Uterus (tissue), 4 donors: ENCODE results near the gene ZCWPW1. TPM values are rescaled to one million over a fixed set of nuclear protein-coding genes. Genes with fewer than 3 reads are reported as not detected.

Experiments
- DNase-seq, 2 donors: peaks; one replicate each; pipeline ENCODE4 v3.0.0-alpha.2; 2019 to 2020
- H3K27ac ChIP-seq, 2 donors: fragments of 200-600 bp; sonication (generic); 1 replicate in 1 of 2; 2 replicates in 1 of 2; pipeline ENCODE4 v1.5.1; 2016 to 2018
- H3K27me3 ChIP-seq, 2 donors: fragments of 200-600 bp; sonication (generic); one replicate each; pipeline ENCODE4 v1.5.1; 2018 to 2019; ENCODE audit warnings: control low read depth in 1 of 2
- H3K36me3 ChIP-seq, 2 donors: fragments of 200-600 bp; sonication (generic); one replicate each; pipeline ENCODE4 v1.5.1; 2019; ENCODE audit warnings: control low read depth in 1 of 2
- H3K4me1 ChIP-seq, 2 donors: fragments of 200-600 bp; sonication (generic); one replicate each; pipeline ENCODE4 v1.5.1; 2018 to 2019; ENCODE audit warnings: control low read depth in 1 of 2
- H3K4me3 ChIP-seq, 2 donors: fragments of 200-600 bp; sonication (generic); 1 replicate in 1 of 2; 2 replicates in 1 of 2; pipeline ENCODE4 v1.5.1; 2018 to 2019; ENCODE audit warnings: mild to moderate bottlenecking in 1 of 2
- H3K9me3 ChIP-seq, 2 donors: fragments of 200-600 bp; sonication (generic); one replicate each; pipeline ENCODE4 v1.5.1; 2019; ENCODE audit warnings: control low read depth in 1 of 2
- POLR2A ChIP-seq, 2 donors: fragments of 450-650 bp; IDR thresholded peaks; one replicate each; pipeline ENCODE4 v1.6.1; 2016; ENCODE audit warnings: antibody characterized with exemption in 2 of 2, mild to moderate bottlenecking in 1 of 2, moderate library complexity in 1 of 2
- intact Hi-C: fragments of 100-400 bp; cut with DNase I; formaldehyde crosslinking; loops from one replicate; pipeline ENCODE4 v1.15.1; 2023; ENCODE audit warnings: low total_unique reads
- total RNA-seq, 4 donors: library from RNA; depleted of rRNA in 3 of 4; stranded (reverse); fragments of >200 nt in 3 of 4; gene quantifications; one replicate each; pipeline versions ENCODE4 v1.1.0 to v1.2.4, GENCODE V29; 2014 to 2023
- TF ChIP-seq, protein P1 (sequence below), 4 experiments: fragments of 200-600 bp in 2 of 4; fragments of 450-650 bp in 2 of 4; sonication (generic) in 2 of 4; IDR thresholded peaks; one replicate each; pipeline ENCODE4 v1.5.1; 2016 to 2019; ENCODE audit warnings: antibody characterized with exemption in 4 of 4, mild to moderate bottlenecking in 2 of 4, moderate library complexity in 1 of 4
- donor health status: DM: yes; HTN: yes; CAD: no.

ZCWPW1 gene
- total RNA-seq, 4 donors from 2014 or later, result 1.5 to 6.1 (median 5.2) TPM; not detected in 1

DNA sequence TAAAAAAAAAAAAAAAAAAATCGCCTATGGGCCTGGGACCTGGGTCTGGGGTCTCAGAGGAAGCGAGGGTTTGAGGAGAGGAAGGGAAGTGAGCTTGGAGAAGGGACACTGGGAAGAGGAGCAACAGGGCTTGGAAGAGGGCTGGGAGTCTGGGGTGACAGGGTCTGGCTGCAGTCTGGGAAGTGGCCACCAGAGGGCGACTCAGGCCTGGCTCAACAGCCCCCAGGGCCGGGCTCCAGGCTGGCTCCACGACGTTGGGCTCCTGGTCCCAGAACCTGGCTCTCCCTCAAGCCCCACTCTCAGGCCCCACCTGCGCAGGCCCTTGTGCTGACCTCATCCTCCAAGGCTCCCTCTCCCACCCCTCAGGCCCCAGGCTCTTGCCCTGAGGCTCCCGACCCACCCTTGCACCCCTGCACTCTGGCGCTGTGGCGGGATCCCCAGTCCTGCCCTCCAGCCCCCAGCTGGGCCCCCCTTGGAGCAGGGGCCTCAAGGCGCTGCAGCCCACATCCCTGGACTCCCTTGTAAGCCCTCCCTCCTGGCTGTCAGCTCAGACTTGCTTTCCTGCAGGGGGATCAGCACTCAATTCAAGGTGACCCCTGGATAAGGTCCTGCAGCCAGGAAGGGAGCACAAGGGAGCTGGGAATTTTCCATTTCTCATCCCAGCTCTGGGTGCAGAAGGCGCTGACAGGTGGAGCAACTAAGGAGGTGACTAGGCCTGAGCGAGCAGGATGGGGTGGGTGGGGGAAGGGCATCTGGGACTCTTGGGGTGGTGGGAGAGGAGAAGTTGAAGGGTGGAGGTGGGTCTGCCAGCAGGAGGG, 40.9 kb upstream of the ZCWPW1 start:
- H3K27me3 ChIP-seq, result no peaks in the 10 kb centered on the region
- TF ChIP-seq POLR2A (IDR thresholded peaks at IDR 0.05), result no peak
- TF ChIP-seq, protein P1, sequence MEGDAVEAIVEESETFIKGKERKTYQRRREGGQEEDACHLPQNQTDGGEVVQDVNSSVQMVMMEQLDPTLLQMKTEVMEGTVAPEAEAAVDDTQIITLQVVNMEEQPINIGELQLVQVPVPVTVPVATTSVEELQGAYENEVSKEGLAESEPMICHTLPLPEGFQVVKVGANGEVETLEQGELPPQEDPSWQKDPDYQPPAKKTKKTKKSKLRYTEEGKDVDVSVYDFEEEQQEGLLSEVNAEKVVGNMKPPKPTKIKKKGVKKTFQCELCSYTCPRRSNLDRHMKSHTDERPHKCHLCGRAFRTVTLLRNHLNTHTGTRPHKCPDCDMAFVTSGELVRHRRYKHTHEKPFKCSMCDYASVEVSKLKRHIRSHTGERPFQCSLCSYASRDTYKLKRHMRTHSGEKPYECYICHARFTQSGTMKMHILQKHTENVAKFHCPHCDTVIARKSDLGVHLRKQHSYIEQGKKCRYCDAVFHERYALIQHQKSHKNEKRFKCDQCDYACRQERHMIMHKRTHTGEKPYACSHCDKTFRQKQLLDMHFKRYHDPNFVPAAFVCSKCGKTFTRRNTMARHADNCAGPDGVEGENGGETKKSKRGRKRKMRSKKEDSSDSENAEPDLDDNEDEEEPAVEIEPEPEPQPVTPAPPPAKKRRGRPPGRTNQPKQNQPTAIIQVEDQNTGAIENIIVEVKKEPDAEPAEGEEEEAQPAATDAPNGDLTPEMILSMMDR (IDR thresholded peaks at IDR 0.05), result peak; percentile 89 to 97 (median 96)
- no peaks in the 10 kb centered on the region for H3K36me3 ChIP-seq
- no peak overlapping the region for H3K4me3 ChIP-seq
- intact Hi-C loops, result loop anchor here (5.0 to 10.0 kb wide), 2 partner anchors 88 to 215 kb away; no protein-coding TSS in a partner anchor
- DNase-seq, result peak; percentile 89 to 90
- H3K9me3 ChIP-seq, result no peaks in the 10 kb centered on the region
- peaks cover 10 to 22% of the 10 kb centered on the region in 2 donors for H3K4me1 ChIP-seq
- H3K27ac ChIP-seq, result peak overlapping the region; percentile 47 to 68

DNA sequence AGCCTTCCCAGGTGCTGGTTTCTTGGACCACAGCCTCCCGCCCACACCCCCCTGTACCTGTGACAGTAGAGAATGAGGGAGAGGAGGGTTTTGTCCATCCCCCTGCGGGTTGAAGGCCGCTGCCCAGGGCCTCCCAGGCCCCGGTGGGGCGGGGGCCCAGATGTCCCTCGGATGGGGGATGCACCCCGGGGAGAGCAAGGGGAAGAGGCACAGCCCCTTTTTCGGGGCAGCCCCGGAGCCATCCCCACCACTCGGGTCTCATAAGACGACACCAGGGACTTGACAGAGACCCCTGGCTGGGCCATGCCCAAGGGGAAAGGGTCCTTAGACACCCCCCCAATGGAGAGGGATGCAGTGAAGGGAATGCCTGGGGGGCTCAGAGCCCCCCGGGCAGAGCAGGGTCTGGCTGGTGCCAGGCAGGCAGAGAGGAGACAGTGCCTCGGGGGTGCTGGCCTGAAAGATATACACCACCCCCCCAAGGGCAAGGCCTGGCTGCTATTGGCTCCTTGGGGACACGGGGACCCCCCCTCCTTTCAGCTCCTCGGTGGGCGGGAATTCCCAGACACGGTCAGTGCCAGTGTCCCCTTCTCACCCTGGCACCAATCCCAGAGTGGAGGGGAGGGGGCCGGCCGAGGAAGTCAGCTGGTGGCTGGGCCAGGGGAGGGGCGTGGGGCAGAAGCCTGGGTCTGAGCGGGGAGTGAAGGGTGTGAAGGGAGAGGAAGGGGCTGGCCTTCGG, 39.3 kb upstream of the ZCWPW1 start:
- H3K4me3 ChIP-seq, result no peak overlapping the region
- no peaks in the 10 kb centered on the region for H3K27me3 ChIP-seq
- intact Hi-C loops, result loop anchor here (10.0 kb wide), 1 partner anchor 217 kb away; no protein-coding TSS in a partner anchor
- no peak for TF ChIP-seq POLR2A (IDR thresholded peaks at IDR 0.05)
- TF ChIP-seq, protein P1 (IDR thresholded peaks at IDR 0.05), result no peak
- H3K36me3 ChIP-seq, result no peaks in the 10 kb centered on the region
- H3K4me1 ChIP-seq, result peaks cover 2 to 16% of the 10 kb centered on the region in 2 donors
- peak in 1 of 2 donors; percentile 25 for DNase-seq
- no peaks in the 10 kb centered on the region for H3K9me3 ChIP-seq
- peak overlapping the region in 1 of 2 donors; percentile 5 for H3K27ac ChIP-seq

DNA sequence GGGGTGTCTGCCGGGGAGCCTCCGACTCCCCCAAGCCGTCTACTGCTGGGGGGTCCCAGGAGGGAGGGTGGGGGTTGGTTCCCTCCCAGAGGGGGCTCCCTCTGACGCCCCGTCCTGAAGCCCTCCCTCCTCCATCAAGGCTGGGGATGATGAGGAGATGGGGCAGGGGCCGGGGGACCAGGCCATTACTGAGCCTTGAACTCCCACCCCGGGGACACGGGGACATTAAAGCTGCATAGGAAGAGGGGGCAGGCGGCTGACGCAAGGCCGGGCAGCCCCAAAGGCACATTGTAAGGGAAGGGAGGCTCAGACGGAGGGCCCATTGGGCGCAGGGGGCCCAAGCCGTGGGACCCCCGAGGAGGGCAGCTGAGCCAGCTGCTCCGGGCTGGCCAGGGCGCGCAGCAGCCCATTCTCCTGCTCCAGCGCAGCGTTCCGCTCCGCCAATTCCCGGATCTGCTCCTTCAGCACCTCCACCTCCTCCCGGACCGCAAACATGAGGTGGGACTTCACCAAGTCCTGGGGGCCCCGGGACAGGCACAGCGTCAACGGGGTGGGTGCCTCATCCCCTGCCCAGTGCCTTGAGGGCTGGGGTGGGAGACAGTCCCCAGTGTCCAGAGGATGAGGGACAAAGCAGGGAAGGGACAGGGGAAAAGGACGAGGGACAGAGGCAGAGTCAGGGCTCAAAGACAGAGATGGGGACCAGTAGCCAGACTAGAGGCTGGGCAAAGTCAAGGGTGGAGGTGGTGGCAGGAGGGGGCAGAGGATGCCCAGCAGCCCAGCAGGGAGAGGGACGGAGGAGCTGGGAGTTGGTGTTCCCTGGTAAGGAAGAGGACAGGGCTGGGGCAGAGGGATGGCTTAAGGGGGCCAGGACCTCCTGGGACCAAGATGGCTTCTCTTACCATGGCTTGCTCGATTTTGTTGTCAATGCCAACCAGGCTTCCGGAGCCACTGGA, 38.4 kb upstream of the ZCWPW1 start:
- no peaks in the 10 kb centered on the region for H3K36me3 ChIP-seq
- peak overlapping the region; percentile 70 to 75 for H3K27ac ChIP-seq
- intact Hi-C loops, result loop anchor here (10.0 kb wide), 1 partner anchor 218 kb away; no protein-coding TSS in a partner anchor
- H3K27me3 ChIP-seq, result no peaks in the 10 kb centered on the region
- H3K4me3 ChIP-seq, result no peak overlapping the region
- H3K4me1 ChIP-seq, result peaks cover 0 to 10% of the 10 kb centered on the region in 2 donors
- no peak for DNase-seq
- no peak for TF ChIP-seq POLR2A (IDR thresholded peaks at IDR 0.05)
- TF ChIP-seq, protein P1 (IDR thresholded peaks at IDR 0.05), result no peak
- H3K9me3 ChIP-seq, result no peaks in the 10 kb centered on the region

DNA sequence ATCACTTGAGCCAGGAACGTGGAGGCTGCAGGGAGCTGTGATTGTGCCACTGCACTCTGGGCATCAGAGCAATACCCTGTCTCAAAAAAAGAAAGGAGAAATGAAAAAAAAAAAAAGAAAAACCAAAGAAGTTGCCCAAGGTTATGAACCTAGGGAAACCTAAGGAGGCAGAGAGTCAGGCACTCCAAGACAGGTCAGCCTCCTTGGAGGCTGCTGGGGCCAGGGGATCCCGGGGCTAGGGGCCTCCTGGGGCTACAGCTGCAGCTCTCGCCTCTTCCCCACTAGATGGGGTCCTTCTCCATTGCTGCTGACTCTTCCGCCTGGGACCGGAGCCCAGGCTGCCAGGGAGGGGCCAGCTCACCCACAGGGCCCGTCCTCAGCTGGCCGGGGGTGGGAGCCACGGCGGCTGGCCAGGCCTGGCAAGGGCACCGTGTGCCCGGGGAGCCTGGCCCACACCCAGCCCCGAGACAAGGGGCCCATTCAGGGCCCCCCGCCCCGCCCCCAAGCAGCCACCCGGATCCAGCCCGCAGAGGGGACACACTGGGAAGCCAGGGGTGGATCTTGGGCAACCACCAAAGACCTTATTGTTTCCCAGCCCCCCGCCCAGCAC, 37.3 kb upstream of the ZCWPW1 start:
- H3K36me3 ChIP-seq, result no peaks in the 10 kb centered on the region
- H3K9me3 ChIP-seq, result no peaks in the 10 kb centered on the region
- peak; percentile 73 to 78 for DNase-seq
- H3K4me3 ChIP-seq, result no peak overlapping the region
- H3K4me1 ChIP-seq, result peaks cover 0 to 10% of the 10 kb centered on the region in 2 donors
- intact Hi-C loops, result loop anchor here (10.0 kb wide), 1 partner anchor 219 kb away; no protein-coding TSS in a partner anchor
- H3K27me3 ChIP-seq, result no peaks in the 10 kb centered on the region
- peak overlapping the region; percentile 70 to 75 for H3K27ac ChIP-seq
- TF ChIP-seq, protein P1 (IDR thresholded peaks at IDR 0.05), result peak; percentile 71 to 81 (median 74)
- TF ChIP-seq POLR2A (IDR thresholded peaks at IDR 0.05), result no peak
